ENCODE data around the gene PCCA.
"Not testable (repeated sequence)": the region's sequence is repeated elsewhere in the genome, so short reads cannot be mapped to it uniquely, and the experiment has no call there.

PCCA gene

GRCh38 chr13:100146534-100146933 lies 57.6 kb downstream of the PCCA start:
- TF ChIP-seq POLR2A (IDR thresholded peaks at IDR 0.05; ENCODE audit: low read length) (no peak), GATA1 (IDR thresholded peaks at IDR 0.05; ENCODE audit: low read depth, low read length) (no peak)
- no peak for DNase-seq

- TF ChIP-seq POLR2A (IDR thresholded peaks at IDR 0.05; ENCODE audit: low read length) (no peak), GATA1 (IDR thresholded peaks at IDR 0.05; ENCODE audit: low read depth, low read length) (no peak)
- DNase-seq: no peak
Observed at GRCh38 chr13:100147825-100148224, 58.9 kb downstream of the PCCA start.

GRCh38 chr13:100148422-100148821 lies 59.5 kb downstream of the PCCA start:
- no peak for DNase-seq
- TF ChIP-seq GATA1 (IDR thresholded peaks at IDR 0.05; ENCODE audit: low read depth, low read length) (no peak), POLR2A (IDR thresholded peaks at IDR 0.05; ENCODE audit: low read length) (no peak)

GRCh38 chr13:100149389-100149788 lies 60.5 kb downstream of the PCCA start:
- TF ChIP-seq POLR2A (IDR thresholded peaks at IDR 0.05; ENCODE audit: low read length) (no peak), GATA1 (IDR thresholded peaks at IDR 0.05; ENCODE audit: low read depth, low read length) (no peak)

GRCh38 chr13:100150711-100151110 lies 61.8 kb downstream of the PCCA start:
- DNase-seq: not testable (repeated sequence)

More at GRCh38 chr13:100149389-100149788, 60.5 kb downstream of the PCCA start:
- DNase-seq: no peak

- TF ChIP-seq GATA1 (IDR thresholded peaks at IDR 0.05; ENCODE audit: low read depth, low read length) (no peak), POLR2A (IDR thresholded peaks at IDR 0.05; ENCODE audit: low read length) (no peak)
- DNase-seq: no peak
Observed at GRCh38 chr13:100154842-100155416, 66.0 kb downstream of the PCCA start.

- TF ChIP-seq POLR2A (IDR thresholded peaks at IDR 0.05; ENCODE audit: low read length): no peak
- no peak for DNase-seq
Observed at GRCh38 chr13:100156788-100157187, 67.9 kb downstream of the PCCA start.

- no peak for DNase-seq
- TF ChIP-seq POLR2A (IDR thresholded peaks at IDR 0.05; ENCODE audit: low read length) (no peak), GATA1 (IDR thresholded peaks at IDR 0.05; ENCODE audit: low read depth, low read length) (no peak)
Observed at GRCh38 chr13:100158569-100158968, 69.7 kb downstream of the PCCA start.

- DNase-seq: no peak
- TF ChIP-seq POLR2A (IDR thresholded peaks at IDR 0.05; ENCODE audit: low read length) (no peak), GATA1 (IDR thresholded peaks at IDR 0.05; ENCODE audit: low read depth, low read length) (no peak)
Observed at GRCh38 chr13:100159584-100159983, 70.7 kb downstream of the PCCA start.

GRCh38 chr13:100160450-100160849 lies 71.6 kb downstream of the PCCA start:
- TF ChIP-seq GATA1 (IDR thresholded peaks at IDR 0.05; ENCODE audit: low read depth, low read length) (no peak), POLR2A (IDR thresholded peaks at IDR 0.05; ENCODE audit: low read length) (no peak)
- DNase-seq: no peak

GRCh38 chr13:100163375-100163774 lies 74.5 kb downstream of the PCCA start:
- no peak for DNase-seq
- TF ChIP-seq GATA1 (IDR thresholded peaks at IDR 0.05; ENCODE audit: low read depth, low read length) (no peak), POLR2A (IDR thresholded peaks at IDR 0.05; ENCODE audit: low read length) (no peak)

- no peak for DNase-seq
- TF ChIP-seq GATA1 (IDR thresholded peaks at IDR 0.05; ENCODE audit: low read depth, low read length) (no peak), POLR2A (IDR thresholded peaks at IDR 0.05; ENCODE audit: low read length) (no peak)
Observed at GRCh38 chr13:100173203-100173602, 84.3 kb downstream of the PCCA start.

- DNase-seq: not testable (repeated sequence)
Observed at GRCh38 chr13:100174455-100174854, 85.6 kb downstream of the PCCA start.

- TF ChIP-seq GATA1 (IDR thresholded peaks at IDR 0.05; ENCODE audit: low read depth, low read length) (no peak), POLR2A (IDR thresholded peaks at IDR 0.05; ENCODE audit: low read length) (no peak)
- DNase-seq: no peak
Observed at GRCh38 chr13:100175078-100175802, 86.3 kb downstream of the PCCA start.

GRCh38 chr13:100175803-100176182 lies 86.9 kb downstream of the PCCA start:
- DNase-seq: no peak

More at GRCh38 chr13:100175803-100176182, 86.9 kb downstream of the PCCA start:
- no peak for TF ChIP-seq GATA1 (IDR thresholded peaks at IDR 0.05; ENCODE audit: low read depth, low read length)
- TF ChIP-seq POLR2A (IDR thresholded peaks at IDR 0.05; ENCODE audit: low read length): no peak

Data from erythroblast (primary cell).